K562 (cell line): ENCODE measurements around the gene LENG9. TPM values are rescaled to one million over a fixed set of nuclear protein-coding genes. Genes with fewer than 3 reads are reported as not detected.
A peak's percentile ranks its signal among the peaks of the same experiment; 100 is the strongest.

ENCODE experiments used
- ATF2 ChIP-seq: sonication (generic); formaldehyde crosslinking; IDR thresholded peaks from 2 replicates; pipeline ENCODE4 v1.8.1; 2022; ENCODE audit warnings: missing genetic modification reagents
- CHD1 ChIP-seq: fragments of 200-600 bp; sonication (generic); IDR thresholded peaks from one replicate; pipeline ENCODE4 v1.6.1; 2012; ENCODE audit warnings: mild to moderate bottlenecking, moderate library complexity, low read length, inconsistent platforms
- ELF2 ChIP-seq: fragments of 250-450 bp; sonication (Bioruptor Pico); IDR thresholded peaks from 2 replicates; pipeline ENCODE4 v1.5.0; 2021; ENCODE audit warnings: mild to moderate bottlenecking
- ELK3 ChIP-seq: fragments of 450-650 bp; formaldehyde crosslinking; IDR thresholded peaks from 2 replicates; pipeline ENCODE4 v1.4.0; 2020; ENCODE audit warnings: mild to moderate bottlenecking
- FOS ChIP-seq: IDR thresholded peaks from 3 replicates; pipeline ENCODE4 v1.6.1; 2011; ENCODE audit not compliant: insufficient read length; ENCODE audit errors: extremely low read depth
- HMGN3 ChIP-seq: IDR thresholded peaks from 2 replicates; pipeline ENCODE4 v1.6.1; 2011; ENCODE audit warnings: borderline replicate concordance, low read depth, mild to moderate bottlenecking, mixed read lengths, low read length; ENCODE audit not compliant: insufficient read length; ENCODE audit errors: extremely low read depth
- HNRNPLL ChIP-seq: fragments of 200-400 bp; formaldehyde crosslinking; IDR thresholded peaks from 2 replicates; pipeline ENCODE4 v1.6.1; 2017; ENCODE audit warnings: low read length, low read depth, mild to moderate bottlenecking; ENCODE audit not compliant: poor library complexity, severe bottlenecking
- MTA1 ChIP-seq: fragments of 450-650 bp; IDR thresholded peaks from 2 replicates; pipeline ENCODE4 v1.6.1; 2017; ENCODE audit warnings: borderline replicate concordance
- NR4A1 ChIP-seq, 2 experiments: fragments of 250-450 bp in 1 of 2; fragments of 450-650 bp in 1 of 2; sonication (Bioruptor Pico) in 1 of 2; IDR thresholded peaks; 2 replicates each; pipeline versions ENCODE4 v1.4.0 to v1.6.1; 2016 to 2020; ENCODE audit warnings: mild to moderate bottlenecking in 2 of 2, missing compliant biosample characterization in 1 of 2, missing genetic modification characterization in 1 of 2, moderate library complexity in 1 of 2
- SMAD1 ChIP-seq: fragments of 150-350 bp; IDR thresholded peaks from 2 replicates; pipeline ENCODE4 v1.6.1; 2014; ENCODE audit warnings: low read length, low read depth; ENCODE audit not compliant: partially characterized antibody
- TRIM24 ChIP-seq, 2 experiments: fragments of 450-650 bp; IDR thresholded peaks; 2 replicates each; pipeline ENCODE4 v1.6.1; 2016
- ZBTB12 ChIP-seq: fragments of 250-450 bp; sonication (Bioruptor Pico); IDR thresholded peaks from 2 replicates; pipeline ENCODE4 v1.4.0; 2020
- polyA plus RNA-seq, 8 experiments: library from polyadenylated mRNA; depleted of rRNA in 4 of 8; stranded (reverse) in 5 of 8; unstranded in 3 of 8; fragments of >200 nt; fragmentation: Nextera tagmentation in 2 of 8; fragmentation: Illumina TruSeq in 1 of 8; extraction: Ambion mirVana in 2 of 8; extraction: Trizol in 1 of 8; gene quantifications; 2 replicates each; pipeline versions ENCODE4 v1.2.1 to v1.2.3, GENCODE V29; 2011 to 2014; ENCODE audit warnings: inconsistent platforms in 1 of 8, missing spikeins in 1 of 8
- total RNA-seq, 7 experiments: library from RNA; depleted of rRNA in 6 of 7; stranded (reverse); fragments of >200 nt in 6 of 7; fragmentation: Illumina TruSeq in 2 of 7; extraction: Trizol in 2 of 7; gene quantifications; 2 replicates each; pipeline versions ENCODE4 v1.2.1 to v1.2.3, GENCODE V29; 2011 to 2021; ENCODE audit warnings: low replicate concordance in 1 of 7
- TF ChIP-seq, protein P1 (sequence below): fragments of 200-800 bp; sonication (Bioruptor generic); IDR thresholded peaks from 2 replicates; pipeline ENCODE4 v1.6.1; 2017; ENCODE audit warnings: missing genetic modification characterization, missing compliant biosample characterization
- TF ChIP-seq, protein P2 (sequence below): fragments of 150-350 bp; conservative IDR thresholded peaks from 2 replicates; pipeline ENCODE4 v1.6.1; 2014; ENCODE audit warnings: low read length

LENG9 gene
- total and polyA plus RNA-seq, 9 of the 15 experiments (the other 6 are each of a cell fraction or from before 2014, with no cell fraction given): 0.06 to 0.64 (median 0.33) TPM; not detected in 1

DNA sequence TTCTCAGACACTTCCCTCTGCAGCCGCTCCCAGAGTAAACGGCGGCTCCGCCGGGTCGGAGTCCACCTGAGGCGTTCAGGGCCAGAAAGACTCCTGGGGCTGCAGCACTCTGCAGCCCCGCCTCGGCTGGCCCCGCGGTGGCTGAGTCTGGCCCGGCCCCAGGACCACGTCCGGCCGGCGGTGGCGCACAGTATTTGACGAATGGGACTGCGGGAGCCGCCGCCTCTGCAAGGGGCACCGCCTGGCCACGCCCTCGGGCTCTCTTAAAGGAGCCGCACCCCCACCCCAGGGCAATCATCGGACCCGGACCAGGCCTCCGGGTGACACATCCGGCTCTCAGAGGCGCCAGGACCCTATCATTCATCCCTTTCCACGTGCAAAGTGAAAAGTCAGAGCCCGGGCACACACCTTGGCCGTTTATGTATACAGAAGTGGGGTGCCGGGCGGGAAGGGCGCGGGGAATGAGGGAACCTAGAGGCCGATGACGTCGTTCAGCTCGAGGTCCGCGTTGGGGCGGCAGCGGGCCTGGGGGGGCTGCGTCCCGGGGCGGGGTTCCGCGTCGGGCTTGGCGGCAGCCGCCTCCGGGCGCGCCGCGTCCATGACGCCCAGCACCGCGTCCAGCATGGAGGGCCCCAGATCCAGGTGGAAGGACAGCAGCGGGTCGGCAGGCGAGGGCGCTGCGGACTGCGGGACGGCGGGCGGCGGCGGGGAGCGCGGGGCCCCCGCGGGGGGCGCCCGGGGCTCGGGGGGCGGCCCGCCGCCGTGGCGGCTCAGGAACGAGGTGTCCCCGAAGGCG, 1.2 kb upstream of the LENG9 start (continued):
- TF ChIP-seq TRIM24 (IDR thresholded peaks at IDR 0.05): 0 out of 4 replicates have a peak, but pooled peaks of 1 of the 2 experiments have one; percentile 25
- TF ChIP-seq FOS: no peak
- peak; percentile 95 for TF ChIP-seq MTA1
- TF ChIP-seq, protein P1, sequence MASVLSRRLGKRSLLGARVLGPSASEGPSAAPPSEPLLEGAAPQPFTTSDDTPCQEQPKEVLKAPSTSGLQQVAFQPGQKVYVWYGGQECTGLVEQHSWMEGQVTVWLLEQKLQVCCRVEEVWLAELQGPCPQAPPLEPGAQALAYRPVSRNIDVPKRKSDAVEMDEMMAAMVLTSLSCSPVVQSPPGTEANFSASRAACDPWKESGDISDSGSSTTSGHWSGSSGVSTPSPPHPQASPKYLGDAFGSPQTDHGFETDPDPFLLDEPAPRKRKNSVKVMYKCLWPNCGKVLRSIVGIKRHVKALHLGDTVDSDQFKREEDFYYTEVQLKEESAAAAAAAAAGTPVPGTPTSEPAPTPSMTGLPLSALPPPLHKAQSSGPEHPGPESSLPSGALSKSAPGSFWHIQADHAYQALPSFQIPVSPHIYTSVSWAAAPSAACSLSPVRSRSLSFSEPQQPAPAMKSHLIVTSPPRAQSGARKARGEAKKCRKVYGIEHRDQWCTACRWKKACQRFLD (CRISPR knock-in tag): 0 out of 2 replicates have a peak, but pooled peaks have one; percentile 19
- TF ChIP-seq, protein P2, sequence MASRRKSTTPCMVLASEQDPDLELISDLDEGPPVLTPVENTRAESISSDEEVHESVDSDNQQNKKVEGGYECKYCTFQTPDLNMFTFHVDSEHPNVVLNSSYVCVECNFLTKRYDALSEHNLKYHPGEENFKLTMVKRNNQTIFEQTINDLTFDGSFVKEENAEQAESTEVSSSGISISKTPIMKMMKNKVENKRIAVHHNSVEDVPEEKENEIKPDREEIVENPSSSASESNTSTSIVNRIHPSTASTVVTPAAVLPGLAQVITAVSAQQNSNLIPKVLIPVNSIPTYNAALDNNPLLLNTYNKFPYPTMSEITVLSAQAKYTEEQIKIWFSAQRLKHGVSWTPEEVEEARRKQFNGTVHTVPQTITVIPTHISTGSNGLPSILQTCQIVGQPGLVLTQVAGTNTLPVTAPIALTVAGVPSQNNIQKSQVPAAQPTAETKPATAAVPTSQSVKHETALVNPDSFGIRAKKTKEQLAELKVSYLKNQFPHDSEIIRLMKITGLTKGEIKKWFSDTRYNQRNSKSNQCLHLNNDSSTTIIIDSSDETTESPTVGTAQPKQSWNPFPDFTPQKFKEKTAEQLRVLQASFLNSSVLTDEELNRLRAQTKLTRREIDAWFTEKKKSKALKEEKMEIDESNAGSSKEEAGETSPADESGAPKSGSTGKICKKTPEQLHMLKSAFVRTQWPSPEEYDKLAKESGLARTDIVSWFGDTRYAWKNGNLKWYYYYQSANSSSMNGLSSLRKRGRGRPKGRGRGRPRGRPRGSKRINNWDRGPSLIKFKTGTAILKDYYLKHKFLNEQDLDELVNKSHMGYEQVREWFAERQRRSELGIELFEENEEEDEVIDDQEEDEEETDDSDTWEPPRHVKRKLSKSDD: no peak
- TF ChIP-seq ATF2 (CRISPR knock-in tag): 0 out of 2 replicates have a peak, but pooled peaks have one; percentile 29
- TF ChIP-seq NR4A1 (CRISPR knock-in tag; IDR thresholded peaks at IDR 0.05): no peak
- TF ChIP-seq NR4A1 (tag; IDR thresholded peaks at IDR 0.05): no peak
- TF ChIP-seq SMAD1: peak; percentile 39
- TF ChIP-seq CHD1: peak; percentile 90
- peak; percentile 75 for TF ChIP-seq ZBTB12 (CRISPR knock-in tag)
- TF ChIP-seq ELK3 (CRISPR knock-in tag): no peak
- peak; percentile 24; the same call in 1 of the 2 replicates for TF ChIP-seq ELF2 (CRISPR knock-in tag)
- peak; percentile 77 for TF ChIP-seq HNRNPLL
- TF ChIP-seq HMGN3: peak; percentile 48
